CD4-positive, alpha-beta T cell treated with Interleukin-15 for 4 hours (primary cell): ENCODE measurements around the gene PRODH2.
"Not testable (repeated sequence)": the region's sequence is repeated elsewhere in the genome, so short reads cannot be mapped to it uniquely, and the experiment has no call there.

Experiments
- DNase-seq: peaks from one replicate; pipeline ENCODE4 v3.0.0-alpha.2; 2020; ENCODE audit warnings: low spot score

Gene PRODH2

GRCh38 chr19:35796645-35797542 is 15.8 kb downstream of the PRODH2 start:
- DNase-seq = no peak

- DNase-seq = not testable (repeated sequence)
Measured at GRCh38 chr19:35795564-35795963, 17.1 kb downstream of the PRODH2 start.

- DNase-seq = no peak
Measured at GRCh38 chr19:35793381-35794165, 19.1 kb downstream of the PRODH2 start.

- DNase-seq = no peak
Measured at GRCh38 chr19:35792888-35793287, 19.8 kb downstream of the PRODH2 start.

- DNase-seq = no peak
Measured at GRCh38 chr19:35792312-35792711, 20.3 kb downstream of the PRODH2 start.

GRCh38 chr19:35791814-35792279 is 20.8 kb downstream of the PRODH2 start:
- no peak for DNase-seq

- DNase-seq = no peak
Measured at GRCh38 chr19:35790981-35791813, 21.4 kb downstream of the PRODH2 start.

- DNase-seq = no peak
Measured at GRCh38 chr19:35789978-35790944, 22.4 kb downstream of the PRODH2 start.

GRCh38 chr19:35789195-35789977 is 23.3 kb downstream of the PRODH2 start:
- DNase-seq = no peak

GRCh38 chr19:35788205-35788960 is 24.3 kb downstream of the PRODH2 start:
- DNase-seq = no peak

- DNase-seq = no peak
Measured at GRCh38 chr19:35787227-35787799, 25.3 kb downstream of the PRODH2 start.

GRCh38 chr19:35786299-35787160 is 26.1 kb downstream of the PRODH2 start:
- DNase-seq = no peak

- DNase-seq = no peak
Measured at GRCh38 chr19:35785339-35785627, 27.4 kb downstream of the PRODH2 start.

GRCh38 chr19:35784503-35785338 is 27.9 kb downstream of the PRODH2 start:
- no peak for DNase-seq

- no peak for DNase-seq
Measured at GRCh38 chr19:35783469-35784434, 28.9 kb downstream of the PRODH2 start.

- no peak for DNase-seq
Measured at GRCh38 chr19:35782589-35782988, 30.1 kb downstream of the PRODH2 start.
